Measurements from ENCODE around the gene TSPAN31.

DNA sequence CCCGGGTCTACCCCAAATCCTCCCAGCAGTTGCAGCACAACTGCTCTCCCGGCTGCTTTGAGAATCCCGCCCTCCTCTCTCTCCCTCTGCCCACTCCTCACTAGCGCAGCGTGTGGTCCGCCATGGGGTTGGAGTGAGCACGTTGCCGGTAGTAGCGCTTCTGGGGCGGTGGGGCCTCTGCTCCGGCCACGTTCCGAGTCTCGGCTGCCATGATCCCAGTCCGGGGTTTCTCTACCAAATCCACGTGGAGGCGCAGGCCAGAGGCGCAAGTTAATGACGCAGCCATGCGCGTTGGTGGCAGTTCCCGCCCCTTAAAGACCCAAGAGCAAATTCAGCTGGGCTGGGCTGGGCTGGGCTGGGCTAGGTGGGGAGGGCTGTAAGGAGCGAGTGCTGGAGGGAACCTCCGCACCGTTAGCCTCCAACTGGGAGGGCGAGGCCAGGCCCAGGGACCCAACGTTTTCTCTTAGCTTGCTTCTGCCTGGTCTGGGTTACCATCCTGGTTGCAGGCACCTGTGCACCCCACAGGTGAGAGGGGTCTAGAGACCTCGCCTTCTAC lies 27.1 kb downstream of the TSPAN31 start, which contains the start of gene METTL1:
- TF ChIP-seq, protein P1, sequence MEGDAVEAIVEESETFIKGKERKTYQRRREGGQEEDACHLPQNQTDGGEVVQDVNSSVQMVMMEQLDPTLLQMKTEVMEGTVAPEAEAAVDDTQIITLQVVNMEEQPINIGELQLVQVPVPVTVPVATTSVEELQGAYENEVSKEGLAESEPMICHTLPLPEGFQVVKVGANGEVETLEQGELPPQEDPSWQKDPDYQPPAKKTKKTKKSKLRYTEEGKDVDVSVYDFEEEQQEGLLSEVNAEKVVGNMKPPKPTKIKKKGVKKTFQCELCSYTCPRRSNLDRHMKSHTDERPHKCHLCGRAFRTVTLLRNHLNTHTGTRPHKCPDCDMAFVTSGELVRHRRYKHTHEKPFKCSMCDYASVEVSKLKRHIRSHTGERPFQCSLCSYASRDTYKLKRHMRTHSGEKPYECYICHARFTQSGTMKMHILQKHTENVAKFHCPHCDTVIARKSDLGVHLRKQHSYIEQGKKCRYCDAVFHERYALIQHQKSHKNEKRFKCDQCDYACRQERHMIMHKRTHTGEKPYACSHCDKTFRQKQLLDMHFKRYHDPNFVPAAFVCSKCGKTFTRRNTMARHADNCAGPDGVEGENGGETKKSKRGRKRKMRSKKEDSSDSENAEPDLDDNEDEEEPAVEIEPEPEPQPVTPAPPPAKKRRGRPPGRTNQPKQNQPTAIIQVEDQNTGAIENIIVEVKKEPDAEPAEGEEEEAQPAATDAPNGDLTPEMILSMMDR (IDR thresholded peaks at IDR 0.05; ENCODE audit: low read depth, low read length, poor library complexity, severe bottlenecking): no peak
- TF ChIP-seq EZH2phosphoT487 (IDR thresholded peaks at IDR 0.05; ENCODE audit: borderline replicate concordance, low read length): no peak

All from DOHH2 (cell line).